Endothelial cell (in vitro differentiated cells): ENCODE data around the gene ZDHHC11B. TPM values are rescaled to one million over a fixed set of nuclear protein-coding genes. Genes with fewer than 3 reads are reported as not detected.
A peak's percentile ranks its signal among the peaks of the same experiment; 100 is the strongest.
"Not testable (repeated sequence)": the region's sequence is repeated elsewhere in the genome, so short reads cannot be mapped to it uniquely, and the experiment has no call there.

Experiments
- DNase-seq: peaks from one replicate; pipeline ENCODE4 v3.0.0; 2021; ENCODE audit warnings: low spot score
- H3K27ac Mint-ChIP-seq: one replicate; pipeline ENCODE4 v1.8.0; 2021; ENCODE audit warnings: mixed read lengths, inconsistent platforms; ENCODE audit not compliant: unreplicated experiment
- H3K27me3 Mint-ChIP-seq: one replicate; pipeline ENCODE4 v1.8.0; 2021; ENCODE audit warnings: mild to moderate bottlenecking, moderate library complexity, mixed read lengths, inconsistent platforms; ENCODE audit not compliant: unreplicated experiment
- H3K36me3 Mint-ChIP-seq: one replicate; pipeline ENCODE4 v1.8.0; 2021; ENCODE audit warnings: mild to moderate bottlenecking, low read depth, mixed read lengths, inconsistent platforms; ENCODE audit not compliant: unreplicated experiment
- H3K4me1 Mint-ChIP-seq: one replicate; pipeline ENCODE4 v1.8.0; 2021; ENCODE audit warnings: mild to moderate bottlenecking, mixed read lengths, inconsistent platforms; ENCODE audit not compliant: unreplicated experiment
- H3K4me3 Mint-ChIP-seq: one replicate; pipeline ENCODE4 v1.8.0; 2021; ENCODE audit warnings: mild to moderate bottlenecking, mixed read lengths, inconsistent platforms; ENCODE audit not compliant: unreplicated experiment
- H3K9me3 Mint-ChIP-seq: one replicate; pipeline ENCODE4 v1.8.0; 2021; ENCODE audit warnings: mixed read lengths, inconsistent platforms; ENCODE audit not compliant: unreplicated experiment
- CTCF ChIP-seq: fragments of 200-600 bp; sonication (generic); IDR thresholded peaks from one replicate; pipeline ENCODE4 v1.5.0; 2021; ENCODE audit warnings: antibody characterized with exemption; ENCODE audit not compliant: unreplicated experiment
- total RNA-seq: library from RNA; stranded (reverse); fragmentation: NEBNext Ultra II Directional; extraction: Animal tissue kit (Norgen Biotek cat#: 25700); gene quantifications from one replicate; pipeline ENCODE4 v1.2.1, GENCODE V29; 2021; ENCODE audit not compliant: unreplicated experiment

Gene ZDHHC11B
- total RNA-seq, 1 donor from 2014 or later, result not detected

GRCh38 chr5:678521-678920 lies 106.0 kb downstream of the ZDHHC11B start:
- not testable (repeated sequence) for H3K36me3 Mint-ChIP-seq, H3K27ac Mint-ChIP-seq, DNase-seq, H3K4me3 Mint-ChIP-seq, H3K4me1 Mint-ChIP-seq, H3K9me3 Mint-ChIP-seq
- peaks cover 20% of the 10 kb centered on the region for H3K27me3 Mint-ChIP-seq

- H3K9me3 Mint-ChIP-seq, result no peaks in the 10 kb centered on the region
- no peak for DNase-seq
- no peak overlapping the region for H3K4me3 Mint-ChIP-seq
- peaks cover 3% of the 10 kb centered on the region for H3K36me3 Mint-ChIP-seq
- H3K27ac Mint-ChIP-seq, result no peak overlapping the region
- peaks cover 27% of the 10 kb centered on the region for H3K27me3 Mint-ChIP-seq
- TF ChIP-seq CTCF, result no peak
- H3K4me1 Mint-ChIP-seq, result no peaks in the 10 kb centered on the region
Observed at GRCh38 chr5:677131-678101, 107.1 kb downstream of the ZDHHC11B start.

- H3K4me3 Mint-ChIP-seq, result peak overlapping the region; percentile 65
- no peak for TF ChIP-seq CTCF
- H3K36me3 Mint-ChIP-seq, result peaks cover 3% of the 10 kb centered on the region
- peaks cover 30% of the 10 kb centered on the region for H3K27me3 Mint-ChIP-seq
- DNase-seq, result no peak
- H3K27ac Mint-ChIP-seq, result no peak overlapping the region
- no peaks in the 10 kb centered on the region for H3K4me1 Mint-ChIP-seq
- H3K9me3 Mint-ChIP-seq, result no peaks in the 10 kb centered on the region
Observed at GRCh38 chr5:676699-677076, 107.8 kb downstream of the ZDHHC11B start.

GRCh38 chr5:675871-676698 lies 108.4 kb downstream of the ZDHHC11B start:
- no peaks in the 10 kb centered on the region for H3K9me3 Mint-ChIP-seq
- no peak for TF ChIP-seq CTCF
- H3K27ac Mint-ChIP-seq, result no peak overlapping the region
- H3K27me3 Mint-ChIP-seq, result peaks cover 30% of the 10 kb centered on the region
- DNase-seq, result no peak
- H3K36me3 Mint-ChIP-seq, result peaks cover 3% of the 10 kb centered on the region
- peak overlapping the region; percentile 65 for H3K4me3 Mint-ChIP-seq
- no peaks in the 10 kb centered on the region for H3K4me1 Mint-ChIP-seq

GRCh38 chr5:675111-675870 lies 109.2 kb downstream of the ZDHHC11B start:
- Mint-ChIP-seq H3K4me1 (no peaks in the 10 kb centered on the region), H3K27ac (no peak overlapping the region), H3K36me3 (peaks cover 3% of the 10 kb centered on the region), H3K27me3 (peaks cover 28% of the 10 kb centered on the region), H3K4me3 (no peak overlapping the region), H3K9me3 (no peaks in the 10 kb centered on the region)
- no peak for DNase-seq
- TF ChIP-seq CTCF, result no peak
